ENCODE measurements around the gene BBLN.

- TF ChIP-seq, protein P1, sequence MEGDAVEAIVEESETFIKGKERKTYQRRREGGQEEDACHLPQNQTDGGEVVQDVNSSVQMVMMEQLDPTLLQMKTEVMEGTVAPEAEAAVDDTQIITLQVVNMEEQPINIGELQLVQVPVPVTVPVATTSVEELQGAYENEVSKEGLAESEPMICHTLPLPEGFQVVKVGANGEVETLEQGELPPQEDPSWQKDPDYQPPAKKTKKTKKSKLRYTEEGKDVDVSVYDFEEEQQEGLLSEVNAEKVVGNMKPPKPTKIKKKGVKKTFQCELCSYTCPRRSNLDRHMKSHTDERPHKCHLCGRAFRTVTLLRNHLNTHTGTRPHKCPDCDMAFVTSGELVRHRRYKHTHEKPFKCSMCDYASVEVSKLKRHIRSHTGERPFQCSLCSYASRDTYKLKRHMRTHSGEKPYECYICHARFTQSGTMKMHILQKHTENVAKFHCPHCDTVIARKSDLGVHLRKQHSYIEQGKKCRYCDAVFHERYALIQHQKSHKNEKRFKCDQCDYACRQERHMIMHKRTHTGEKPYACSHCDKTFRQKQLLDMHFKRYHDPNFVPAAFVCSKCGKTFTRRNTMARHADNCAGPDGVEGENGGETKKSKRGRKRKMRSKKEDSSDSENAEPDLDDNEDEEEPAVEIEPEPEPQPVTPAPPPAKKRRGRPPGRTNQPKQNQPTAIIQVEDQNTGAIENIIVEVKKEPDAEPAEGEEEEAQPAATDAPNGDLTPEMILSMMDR (IDR thresholded peaks at IDR 0.05), result no peak
- TF ChIP-seq POLR2A (IDR thresholded peaks at IDR 0.05) (no peak), POLR2AphosphoS5 (IDR thresholded peaks at IDR 0.05) (no peak)
Measured at GRCh38 chr9:128175726-128176125, 15.7 kb downstream of the BBLN start.
